SK-N-SH treated with all-trans-retinoic acid at 6 μM for 48 hours (cell line): ENCODE results near the gene MTCL1.

Source experiments
- ATAC-seq: fragments of 200-7000 bp; cut with Tn5 transposase; 3 replicates; pipeline ENCODE4 v1.9.1; 2020; ENCODE audit warnings: mild to moderate bottlenecking, moderate library complexity
- ARNTL ChIP-seq: fragments of 450-650 bp; formaldehyde crosslinking; IDR thresholded peaks from 2 replicates; pipeline ENCODE4 v1.5.0; 2020; ENCODE audit warnings: low read depth, mild to moderate bottlenecking, moderate library complexity, borderline replicate concordance
- BACH2 ChIP-seq: fragments of 250-450 bp; sonication (Bioruptor Pico); IDR thresholded peaks from 2 replicates; pipeline ENCODE4 v1.9.0; 2021; ENCODE audit warnings: mild to moderate bottlenecking, borderline replicate concordance
- CREB5 ChIP-seq: fragments of 250-450 bp; sonication (Bioruptor Pico); IDR thresholded peaks from 2 replicates; pipeline ENCODE4 v1.5.1; 2020; ENCODE audit warnings: low read depth, mild to moderate bottlenecking, moderate library complexity
- CSDC2 ChIP-seq: fragments of 250-450 bp; sonication (Bioruptor Pico); IDR thresholded peaks from 2 replicates; pipeline ENCODE4 v1.5.0; 2020; ENCODE audit warnings: mild to moderate bottlenecking, moderate library complexity
- CSRNP3 ChIP-seq: fragments of 250-450 bp; sonication (Bioruptor Pico); IDR thresholded peaks from 2 replicates; pipeline ENCODE4 v1.5.1; 2021; ENCODE audit warnings: mild to moderate bottlenecking, moderate library complexity
- ESRRG ChIP-seq: fragments of 250-450 bp; sonication (Bioruptor Pico); IDR thresholded peaks from 2 replicates; pipeline ENCODE4 v1.6.1; 2021; ENCODE audit warnings: mild to moderate bottlenecking
- ISL1 ChIP-seq: fragments of 250-450 bp; sonication (Bioruptor Pico); IDR thresholded peaks from 2 replicates; pipeline ENCODE4 v2.1.2; 2022; ENCODE audit warnings: mild to moderate bottlenecking, moderate library complexity
- OSR1 ChIP-seq: fragments of 250-450 bp; sonication (Bioruptor Pico); IDR thresholded peaks from 2 replicates; pipeline ENCODE4 v1.8.0; 2022; ENCODE audit warnings: moderate library complexity, mild to moderate bottlenecking, inconsistent platforms
- PATZ1 ChIP-seq: fragments of 250-450 bp; sonication (Bioruptor Pico); IDR thresholded peaks from 2 replicates; pipeline ENCODE4 v1.8.0; 2020; ENCODE audit warnings: mild to moderate bottlenecking, moderate library complexity, borderline replicate concordance
- POU6F1 ChIP-seq: fragments of 250-450 bp; sonication (Bioruptor Pico); IDR thresholded peaks from 2 replicates; pipeline ENCODE4 v1.8.0; 2021; ENCODE audit warnings: low read depth, mild to moderate bottlenecking, moderate library complexity, borderline replicate concordance
- PPARA ChIP-seq: fragments of 250-450 bp; sonication (Bioruptor Pico); IDR thresholded peaks from 2 replicates; pipeline ENCODE4 v1.5.0; 2020; ENCODE audit warnings: mild to moderate bottlenecking, borderline replicate concordance
- RARB ChIP-seq: fragments of 250-450 bp; sonication (Bioruptor Pico); IDR thresholded peaks from 2 replicates; pipeline ENCODE4 v1.8.0; 2021; ENCODE audit warnings: mild to moderate bottlenecking, moderate library complexity
- SNAI2 ChIP-seq: fragments of 250-450 bp; sonication (Bioruptor Pico); IDR thresholded peaks from 2 replicates; pipeline ENCODE4 v1.5.0; 2020; ENCODE audit warnings: mild to moderate bottlenecking, moderate library complexity
- TCF4 ChIP-seq: fragments of 250-450 bp; sonication (Bioruptor Pico); IDR thresholded peaks from 2 replicates; pipeline ENCODE4 v1.8.0; 2021; ENCODE audit warnings: mild to moderate bottlenecking, moderate library complexity, borderline replicate concordance
- TOX ChIP-seq: fragments of 250-450 bp; sonication (Bioruptor Pico); IDR thresholded peaks from 2 replicates; pipeline ENCODE4 v1.8.0; 2021; ENCODE audit warnings: mild to moderate bottlenecking, moderate library complexity, borderline replicate concordance
- TSHZ2 ChIP-seq: fragments of 250-450 bp; sonication (Bioruptor Pico); IDR thresholded peaks from 2 replicates; pipeline ENCODE4 v1.5.0; 2020; ENCODE audit warnings: mild to moderate bottlenecking, moderate library complexity
- ZC3H10 ChIP-seq: fragments of 250-450 bp; sonication (Bioruptor Pico); IDR thresholded peaks from 2 replicates; pipeline ENCODE4 v1.5.1; 2021; ENCODE audit warnings: mild to moderate bottlenecking, moderate library complexity
- ZFP3 ChIP-seq: fragments of 250-450 bp; sonication (Bioruptor Pico); IDR thresholded peaks from 2 replicates; pipeline ENCODE4 v1.5.0; 2020; ENCODE audit warnings: mild to moderate bottlenecking, moderate library complexity
- ZFP30 ChIP-seq: fragments of 450-650 bp; formaldehyde crosslinking; IDR thresholded peaks from 2 replicates; pipeline ENCODE4 v1.5.0; 2022; ENCODE audit warnings: mild to moderate bottlenecking, moderate library complexity
- ZNF565 ChIP-seq: fragments of 450-650 bp; formaldehyde crosslinking; conservative IDR thresholded peaks from 2 replicates; pipeline ENCODE4 v1.5.0; 2020; ENCODE audit warnings: low read depth, mild to moderate bottlenecking, moderate library complexity
- ZNF8 ChIP-seq: fragments of 450-650 bp; formaldehyde crosslinking; IDR thresholded peaks from 2 replicates; pipeline ENCODE4 v1.5.0; 2020; ENCODE audit warnings: mild to moderate bottlenecking, moderate library complexity

MTCL1 gene

GRCh38 chr18:8658858-8659485 lies 46.4 kb upstream of the MTCL1 start (continued):
- TF ChIP-seq POU6F1 (CRISPR knock-in tag) (no peak), OSR1 (CRISPR knock-in tag) (no peak), ZFP30 (CRISPR knock-in tag) (no peak), TCF4 (CRISPR knock-in tag) (no peak), CSDC2 (no peak)

GRCh38 chr18:8659609-8660242 lies 45.6 kb upstream of the MTCL1 start:
- no peak for TF ChIP-seq ZC3H10
- no peak for TF ChIP-seq RARB (CRISPR knock-in tag)
- ATAC-seq, result no peak

GRCh38 chr18:8660316-8660715 lies 45.0 kb upstream of the MTCL1 start:
- TF ChIP-seq ISL1 (CRISPR knock-in tag) (no peak), TSHZ2 (CRISPR knock-in tag) (no peak), ZNF565 (no peak), CSRNP3 (no peak), CREB5 (CRISPR knock-in tag) (no peak), TOX (no peak), ESRRG (CRISPR knock-in tag) (no peak), ZC3H10 (no peak), POU6F1 (CRISPR knock-in tag) (no peak), ZNF8 (no peak), PATZ1 (no peak), ZFP3 (CRISPR knock-in tag) (no peak), ZFP30 (CRISPR knock-in tag) (no peak), ARNTL (CRISPR knock-in tag) (no peak), OSR1 (CRISPR knock-in tag) (no peak), BACH2 (CRISPR knock-in tag) (no peak), TCF4 (CRISPR knock-in tag) (no peak), PPARA (CRISPR knock-in tag) (no peak), SNAI2 (CRISPR knock-in tag) (no peak), RARB (CRISPR knock-in tag) (no peak)
- TF ChIP-seq, all 23 proteins: peak for 0
- no peak for ATAC-seq
